Keratinocyte (primary cell): ENCODE measurements around the gene UPK3A. TPM values are rescaled to one million over a fixed set of nuclear protein-coding genes. Genes with fewer than 3 reads are reported as not detected.
A peak's percentile ranks its signal among the peaks of the same experiment; 100 is the strongest.

ENCODE experiments used
- DNase-seq: peaks from one replicate; pipeline ENCODE4 v3.0.0-alpha.2; 2011; ENCODE audit warnings: low read depth, missing footprints, low spot score
- FAIRE-seq: peaks from 2 replicates; lab custom pipeline; 2011; peaks lifted over from hg19 to GRCh38; lab: Jason Lieb, UNC
- H2AFZ ChIP-seq: 2 replicates; pipeline ENCODE4 v1.6.0; 2012; ENCODE audit warnings: low read length, control low read depth, inconsistent platforms; ENCODE audit not compliant: control insufficient read depth
- H3K27ac ChIP-seq: 2 replicates; pipeline ENCODE4 v1.5.1; 2011; ENCODE audit warnings: low read length; ENCODE audit not compliant: control insufficient read depth, insufficient read depth
- H3K27me3 ChIP-seq: 3 replicates; pipeline ENCODE4 v1.6.0; 2011; ENCODE audit warnings: low read length; ENCODE audit not compliant: control insufficient read depth, insufficient read depth; ENCODE audit errors: extremely low read depth
- H3K36me3 ChIP-seq, 2 experiments: 2 replicates in 1 of 2; 3 replicates in 1 of 2; pipeline ENCODE4 v1.5.1; 2011; ENCODE audit warnings: low read length in 2 of 2, mild to moderate bottlenecking in 1 of 2; ENCODE audit not compliant: control insufficient read depth in 2 of 2, insufficient read depth in 2 of 2; ENCODE audit errors: extremely low read depth in 1 of 2
- H3K4me1 ChIP-seq: 3 replicates; pipeline ENCODE4 v1.5.1; 2011; ENCODE audit warnings: low read length; ENCODE audit not compliant: control insufficient read depth, insufficient read depth; ENCODE audit errors: extremely low read depth
- H3K4me2 ChIP-seq: 3 replicates; pipeline ENCODE4 v1.6.0; 2011; ENCODE audit warnings: low read depth, low read length; ENCODE audit not compliant: control insufficient read depth, insufficient read depth; ENCODE audit errors: extremely low read depth
- H3K4me3 ChIP-seq, 3 experiments: fragments of 200-600 bp in 1 of 3; sonication (generic) in 1 of 3; 2 replicates in 2 of 3; 3 replicates in 1 of 3; pipeline ENCODE4 v1.5.1; 2011 to 2016; ENCODE audit warnings: low read length in 3 of 3, mild to moderate bottlenecking in 3 of 3, control low read depth in 2 of 3, inconsistent platforms in 1 of 3, low read depth in 1 of 3, mixed read lengths in 1 of 3, mixed run types in 1 of 3, moderate library complexity in 1 of 3; ENCODE audit not compliant: control insufficient read depth in 2 of 3, insufficient read depth in 2 of 3; ENCODE audit errors: extremely low read depth in 1 of 3
- H3K79me2 ChIP-seq: 2 replicates; pipeline ENCODE4 v1.6.0; 2012; ENCODE audit warnings: low read length; ENCODE audit not compliant: control insufficient read depth, insufficient read depth
- H3K9ac ChIP-seq: 3 replicates; pipeline ENCODE4 v1.6.0; 2011; ENCODE audit warnings: low read length; ENCODE audit not compliant: control insufficient read depth, insufficient read depth; ENCODE audit errors: extremely low read depth
- H3K9me1 ChIP-seq: 3 replicates; pipeline ENCODE4 v1.6.0; 2011; ENCODE audit warnings: low read length; ENCODE audit not compliant: control insufficient read depth, insufficient read depth; ENCODE audit errors: extremely low read depth
- H3K9me3 ChIP-seq: 2 replicates; pipeline ENCODE4 v1.5.1; 2012; ENCODE audit warnings: low read depth, low read length; ENCODE audit not compliant: control insufficient read depth
- H4K20me1 ChIP-seq: 3 replicates; pipeline ENCODE4 v1.6.0; 2011; ENCODE audit warnings: low read length; ENCODE audit not compliant: control insufficient read depth, insufficient read depth; ENCODE audit errors: extremely low read depth
- CTCF ChIP-seq, 3 experiments: IDR thresholded peaks in 1 of 3; conservative IDR thresholded peaks in 1 of 3; optimal IDR thresholded peaks in 1 of 3; 2 replicates in 2 of 3; 3 replicates in 1 of 3; pipeline versions ENCODE3 to v1.5.1; 2011; ENCODE audit warnings: low read length in 3 of 3, mild to moderate bottlenecking in 3 of 3, moderate library complexity in 2 of 3, control low read depth in 1 of 3, inconsistent platforms in 1 of 3; ENCODE audit not compliant: insufficient read depth in 2 of 3; ENCODE audit errors: extremely low read depth in 1 of 3
- EZH2 ChIP-seq: IDR thresholded peaks from one replicate; pipeline ENCODE4 v1.6.1; 2012; ENCODE audit warnings: inconsistent platforms, mild to moderate bottlenecking, low read length, moderate library complexity
- dilution Hi-C: fragments of 300-500 bp; cut with MboI; formaldehyde crosslinking; loops from one replicate; pipeline ENCODE4 v1.7.0; 2020; ENCODE audit warnings: low sequenced_read_pairs; ENCODE audit not compliant: extremely low pct_ligation_motif_present
- polyA plus RNA-seq, 5 experiments: library from polyadenylated mRNA; depleted of rRNA in 3 of 5; stranded (reverse) in 3 of 5; stranded (forward) in 1 of 5; unstranded in 1 of 5; fragments of >200 nt; gene quantifications; 1 replicate in 1 of 5; 2 replicates in 3 of 5; 3 replicates in 1 of 5; pipeline versions ENCODE4 v1.2.1 to v1.2.3, GENCODE V29; 2011 to 2012; ENCODE audit warnings: missing spikeins in 2 of 5, low read depth in 1 of 5, low replicate concordance in 1 of 5

UPK3A gene
- polyA plus RNA-seq, 1 donor (not counting 4 experiments of a cell fraction or from before 2014, with no cell fraction given) = not detected

- Histone ChIP-seq H3K9ac (peak overlapping the region; percentile 64), H3K9me3 (no peaks in the 10 kb centered on the region), H3K9me1 (no peaks in the 10 kb centered on the region), H4K20me1 (no peaks in the 10 kb centered on the region), H3K4me2 (peak overlapping the region; percentile 90), H3K79me2 (no peaks in the 10 kb centered on the region), H3K4me3 (peak overlapping the region; percentile 49 to 61 (median 52)), H3K27me3 (peaks cover 6% of the 10 kb centered on the region), H3K4me1 (peaks cover 10% of the 10 kb centered on the region), H3K27ac (no peak overlapping the region), H2AFZ (peak overlapping the region; percentile 97), H3K36me3 (no peaks in the 10 kb centered on the region)
- TF ChIP-seq EZH2 = no peak
- TF ChIP-seq CTCF (optimal IDR thresholded peaks at IDR 0.05 in 1 of 3, IDR thresholded peaks at IDR 0.05 in 1 of 3, conservative IDR thresholded peaks at IDR 0.05 in 1 of 3; ENCODE audit: extremely low read depth in 1 of 3, insufficient read depth in 2 of 3, low read length in 3 of 3) = peak; percentile 66 to 92 (median 71)
- FAIRE-seq (no peak), DNase-seq (no peak)
- dilution Hi-C loops = no loop called here
These were observed 15.5 kb upstream of the UPK3A start for GRCh38 chr22:45268958-45269844.

GRCh38 chr22:45270095-45271020 lies 14.4 kb upstream of the UPK3A start:
- Histone ChIP-seq H3K79me2 (no peaks in the 10 kb centered on the region), H3K4me1 (peaks cover 8% of the 10 kb centered on the region), H3K4me2 (no peak overlapping the region), H3K36me3 (no peaks in the 10 kb centered on the region), H2AFZ (no peak overlapping the region), H3K4me3 (no peak overlapping the region), H3K27me3 (peaks cover 6% of the 10 kb centered on the region), H4K20me1 (no peaks in the 10 kb centered on the region), H3K9me1 (no peaks in the 10 kb centered on the region), H3K9ac (no peak overlapping the region), H3K9me3 (no peaks in the 10 kb centered on the region), H3K27ac (no peak overlapping the region)
- dilution Hi-C loops = no loop called here
- DNase-seq (no peak), FAIRE-seq (no peak)
- TF ChIP-seq CTCF (optimal IDR thresholded peaks at IDR 0.05 in 1 of 3, IDR thresholded peaks at IDR 0.05 in 1 of 3, conservative IDR thresholded peaks at IDR 0.05 in 1 of 3; ENCODE audit: extremely low read depth in 1 of 3, insufficient read depth in 2 of 3, low read length in 3 of 3) = no peak
- TF ChIP-seq EZH2 = no peak
